DOHH2 (cell line): ENCODE measurements around the gene GP2.

Source experiments
- H3F3A ChIP-seq: fragments of 200-600 bp; sonication (generic), shearing (Covaris generic); 2 replicates; pipeline ENCODE4 v1.6.0; 2016; ENCODE audit warnings: antibody characterized with exemption, mild to moderate bottlenecking; ENCODE audit not compliant: control insufficient read depth, insufficient read depth
- H3K27ac ChIP-seq: fragments of 200-600 bp; sonication (generic); 2 replicates; pipeline ENCODE4 v1.5.1; 2014; ENCODE audit warnings: low read depth, mild to moderate bottlenecking, low read length, moderate library complexity
- H3K27me3 ChIP-seq: fragments of 200-600 bp; sonication (generic); 2 replicates; pipeline ENCODE4 v1.6.1; 2014; ENCODE audit warnings: mild to moderate bottlenecking, low read length, mixed read lengths; ENCODE audit not compliant: control insufficient read depth
- H3K36me3 ChIP-seq: fragments of 200-600 bp; sonication (generic); 2 replicates; pipeline ENCODE4 v1.6.1; 2014; ENCODE audit warnings: mild to moderate bottlenecking, low read length, moderate library complexity, mixed read lengths; ENCODE audit not compliant: control insufficient read depth
- H3K4me1 ChIP-seq: fragments of 200-600 bp; sonication (generic); 2 replicates; pipeline ENCODE4 v1.6.1; 2014; ENCODE audit warnings: mild to moderate bottlenecking, low read length, mixed read lengths; ENCODE audit not compliant: control insufficient read depth
- H3K4me2 ChIP-seq: fragments of 200-600 bp; sonication (generic); 2 replicates; pipeline ENCODE4 v1.6.0; 2014; ENCODE audit warnings: mild to moderate bottlenecking, low read length, moderate library complexity
- H3K4me3 ChIP-seq: fragments of 200-600 bp; sonication (generic); 2 replicates; pipeline ENCODE4 v1.5.1; 2014; ENCODE audit warnings: mild to moderate bottlenecking, low read length, mixed read lengths
- H3K79me2 ChIP-seq: fragments of 200-600 bp; sonication (generic); 2 replicates; pipeline ENCODE4 v1.6.1; 2014; ENCODE audit warnings: mild to moderate bottlenecking, low read length, mixed read lengths; ENCODE audit not compliant: control insufficient read depth
- H3K9me2 ChIP-seq: fragments of 200-600 bp; sonication (generic); replicated peaks from 2 replicates; pipeline ENCODE4 v1.6.1; 2014; ENCODE audit warnings: mild to moderate bottlenecking, low read length, mixed read lengths; ENCODE audit not compliant: control insufficient read depth
- H3K9me3 ChIP-seq: fragments of 200-600 bp; sonication (generic); 2 replicates; pipeline ENCODE4 v1.6.1; 2014; ENCODE audit warnings: antibody characterized with exemption, low read length, mixed read lengths; ENCODE audit not compliant: control insufficient read depth, insufficient read depth
- H4K20me1 ChIP-seq: fragments of 200-600 bp; sonication (generic); 2 replicates; pipeline ENCODE4 v1.6.0; 2014; ENCODE audit warnings: low read depth, mild to moderate bottlenecking, antibody characterized with exemption, low read length, moderate library complexity; ENCODE audit not compliant: control insufficient read depth, insufficient read depth
- CTCF ChIP-seq: fragments of 200-600 bp; sonication (generic); IDR thresholded peaks from one replicate; pipeline ENCODE4 v1.5.1; 2014; ENCODE audit warnings: antibody characterized with exemption, mild to moderate bottlenecking, low read depth, low read length; ENCODE audit not compliant: poor library complexity, severe bottlenecking
- EZH2phosphoT487 ChIP-seq: fragments of 200-600 bp; sonication (generic); IDR thresholded peaks from 2 replicates; pipeline ENCODE4 v1.6.1; 2017; ENCODE audit warnings: borderline replicate concordance, mild to moderate bottlenecking, antibody characterized with exemption, low read length, moderate library complexity, mixed read lengths

The GP2 gene

GRCh38 chr16:20289571-20289970, 37.7 kb downstream of the GP2 start:
- Histone ChIP-seq H3K9me2 (no peaks in the 10 kb centered on the region), H3K4me1 (no peaks in the 10 kb centered on the region), H3K4me3 (no peak overlapping the region)

GRCh38 chr16:20285993-20286499, 41.3 kb downstream of the GP2 start:
- Histone ChIP-seq H3K36me3 (no peaks in the 10 kb centered on the region), H3K79me2 (no peaks in the 10 kb centered on the region), H3K27ac (no peak overlapping the region), H3F3A (no peaks in the 10 kb centered on the region), H3K4me1 (no peaks in the 10 kb centered on the region), H3K27me3 (no peaks in the 10 kb centered on the region), H3K9me2 (no peaks in the 10 kb centered on the region), H3K9me3 (no peaks in the 10 kb centered on the region), H3K4me3 (no peak overlapping the region), H4K20me1 (no peaks in the 10 kb centered on the region), H3K4me2 (no peak overlapping the region)
- no peak for TF ChIP-seq CTCF
- TF ChIP-seq EZH2phosphoT487, result no peak

More at GRCh38 chr16:20289571-20289970, 37.7 kb downstream of the GP2 start:
- Histone ChIP-seq H3K79me2 (no peaks in the 10 kb centered on the region), H3K4me2 (no peak overlapping the region), H4K20me1 (no peaks in the 10 kb centered on the region), H3K9me3 (no peaks in the 10 kb centered on the region), H3K36me3 (no peaks in the 10 kb centered on the region), H3K27me3 (no peaks in the 10 kb centered on the region), H3K27ac (no peak overlapping the region), H3F3A (no peaks in the 10 kb centered on the region)
- TF ChIP-seq EZH2phosphoT487, result no peak
- TF ChIP-seq CTCF, result no peak

GRCh38 chr16:20280259-20280658, 47.1 kb downstream of the GP2 start:
- no peak overlapping the region for H3K4me2 ChIP-seq
- no peak overlapping the region for H3K4me3 ChIP-seq
- no peaks in the 10 kb centered on the region for H3K9me2 ChIP-seq
- H4K20me1 ChIP-seq, result no peaks in the 10 kb centered on the region
- no peak overlapping the region for H3K27ac ChIP-seq
- TF ChIP-seq CTCF (no peak), EZH2phosphoT487 (no peak)
- no peaks in the 10 kb centered on the region for H3F3A ChIP-seq
- H3K4me1 ChIP-seq, result no peaks in the 10 kb centered on the region
- H3K9me3 ChIP-seq, result no peaks in the 10 kb centered on the region
- no peaks in the 10 kb centered on the region for H3K27me3 ChIP-seq
- H3K36me3 ChIP-seq, result no peaks in the 10 kb centered on the region
- H3K79me2 ChIP-seq, result no peaks in the 10 kb centered on the region

- Histone ChIP-seq H4K20me1 (no peaks in the 10 kb centered on the region), H3K9me2 (no peaks in the 10 kb centered on the region), H3K4me1 (no peaks in the 10 kb centered on the region), H3K4me2 (no peak overlapping the region), H3K79me2 (no peaks in the 10 kb centered on the region), H3K27ac (no peak overlapping the region), H3K36me3 (no peaks in the 10 kb centered on the region), H3K27me3 (no peaks in the 10 kb centered on the region), H3F3A (no peaks in the 10 kb centered on the region), H3K9me3 (no peaks in the 10 kb centered on the region), H3K4me3 (no peak overlapping the region)
- no peak for TF ChIP-seq EZH2phosphoT487
- TF ChIP-seq CTCF, result no peak
Observed at GRCh38 chr16:20271893-20272292, 55.4 kb downstream of the GP2 start.
